H1 (cell line): Measurements from ENCODE around the gene GABRR1. TPM values are rescaled to one million over a fixed set of nuclear protein-coding genes. Genes with fewer than 3 reads are reported as not detected.

Experiments
- CHD7 ChIP-seq: fragments of 300-600 bp; sonication (generic); IDR thresholded peaks from 2 replicates; pipeline ENCODE4 v1.7.1; 2012; ENCODE audit warnings: low read length, moderate library complexity, mild to moderate bottlenecking, inconsistent platforms; ENCODE audit not compliant: insufficient replicate concordance
- TCF12 ChIP-seq: IDR thresholded peaks from 2 replicates; pipeline ENCODE4 v1.6.1; 2011; ENCODE audit warnings: low read depth, mild to moderate bottlenecking, low read length
- polyA plus RNA-seq, 7 experiments: library from polyadenylated mRNA; depleted of rRNA in 3 of 7; stranded (reverse) in 5 of 7; unstranded in 2 of 7; fragments of >200 nt in 5 of 7; fragments of 200-250 nt in 2 of 7; gene quantifications; 1 replicate in 5 of 7; 2 replicates in 1 of 7; 4 replicates in 1 of 7; pipeline versions ENCODE4 v1.2.1 to v1.2.3, GENCODE V29; 2011 to 2013; ENCODE audit warnings: missing spikeins in 2 of 7, mixed read lengths in 2 of 7
- total RNA-seq: library from RNA; stranded (reverse); fragmentation: NEBNext Ultra II Directional; extraction: Animal tissue kit (Norgen Biotek cat#: 25700); gene quantifications from 2 replicates; pipeline ENCODE4 v1.2.1, GENCODE V29; 2021

GABRR1 gene
- total and polyA plus RNA-seq, 2 of the 8 experiments (the other 6 are each of a cell fraction or from before 2014, with no cell fraction given) = 0.60 to 0.63 TPM

DNA sequence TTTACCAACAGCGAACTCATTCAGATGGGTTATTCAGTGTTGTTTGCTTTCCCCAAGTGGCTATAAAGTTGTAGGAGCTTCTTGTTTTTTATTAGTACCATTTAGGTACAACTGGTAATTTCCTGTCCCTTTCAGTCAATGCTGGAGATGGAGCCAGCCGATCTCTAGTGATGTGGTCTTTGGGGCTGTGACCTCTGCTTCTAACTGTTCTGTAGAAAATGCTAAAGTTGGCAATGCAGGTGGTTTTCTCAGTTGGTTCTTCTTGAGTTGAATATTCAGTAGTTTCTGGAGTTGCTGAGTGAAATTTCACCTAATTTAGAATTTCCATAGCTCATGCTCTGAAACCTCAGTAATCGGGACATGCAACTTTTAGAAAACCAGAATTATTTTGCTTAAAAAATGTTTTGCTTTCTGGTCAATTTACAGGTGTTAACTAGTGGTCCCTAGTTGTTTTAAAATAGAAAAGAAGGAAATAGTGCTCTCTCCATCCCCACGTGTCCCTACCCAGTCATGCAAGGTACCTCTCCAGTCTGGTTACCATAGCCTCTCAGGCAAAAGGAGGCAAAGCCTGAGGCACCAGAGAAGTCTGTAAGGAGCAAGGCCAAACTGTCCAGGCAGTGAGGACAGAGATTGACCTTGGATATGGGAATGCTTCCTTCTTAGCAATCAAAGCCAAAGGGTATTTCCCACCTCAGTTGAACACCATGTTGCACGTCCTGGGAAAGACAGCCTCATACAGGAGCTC, 27.3 kb upstream of the GABRR1 start (continued):
- TF ChIP-seq CHD7 (no peak), TCF12 (no peak)
- TF ChIP-seq, all 59 proteins: peak for 0
